Measurements from ENCODE around the gene SCCPDH.

SCCPDH gene

GRCh38 chr1:246784621-246785493 is 60.6 kb downstream of the SCCPDH start:
- DNase-seq (ENCODE audit: low read depth in 3 of 3, low spot score in 1 of 3) = no peak

- no peak for DNase-seq (ENCODE audit: low read depth in 3 of 3, low spot score in 1 of 3)
Observed at GRCh38 chr1:246785494-246786111, 61.4 kb downstream of the SCCPDH start.

GRCh38 chr1:246786606-246787238 is 62.5 kb downstream of the SCCPDH start:
- DNase-seq (ENCODE audit: low read depth in 3 of 3, low spot score in 1 of 3) = no peak

- DNase-seq (ENCODE audit: low read depth in 3 of 3, low spot score in 1 of 3) = no peak
Observed at GRCh38 chr1:246787781-246788513, 63.7 kb downstream of the SCCPDH start.

- DNase-seq (ENCODE audit: low read depth in 3 of 3, low spot score in 1 of 3) = no peak
Observed at GRCh38 chr1:246788895-246789338, 64.7 kb downstream of the SCCPDH start.

GRCh38 chr1:246789454-246790339 is 65.5 kb downstream of the SCCPDH start:
- no peak for DNase-seq (ENCODE audit: low read depth in 3 of 3, low spot score in 1 of 3)

GRCh38 chr1:246790364-246790763 is 66.2 kb downstream of the SCCPDH start:
- no peak for DNase-seq (ENCODE audit: low read depth in 3 of 3, low spot score in 1 of 3)

GRCh38 chr1:246790833-246791232 is 66.6 kb downstream of the SCCPDH start:
- no peak for DNase-seq (ENCODE audit: low read depth in 3 of 3, low spot score in 1 of 3)

GRCh38 chr1:246791303-246791918 is 67.2 kb downstream of the SCCPDH start:
- no peak for DNase-seq (ENCODE audit: low read depth in 3 of 3, low spot score in 1 of 3)

- DNase-seq (ENCODE audit: low read depth in 3 of 3, low spot score in 1 of 3) = no peak
Observed at GRCh38 chr1:246792603-246793002, 68.4 kb downstream of the SCCPDH start.

GRCh38 chr1:246793356-246793896 is 69.2 kb downstream of the SCCPDH start:
- DNase-seq (ENCODE audit: low read depth in 3 of 3, low spot score in 1 of 3) = no peak

- no peak for DNase-seq (ENCODE audit: low read depth in 3 of 3, low spot score in 1 of 3)
Observed at GRCh38 chr1:246794048-246794827, 70.0 kb downstream of the SCCPDH start.

- DNase-seq (ENCODE audit: low read depth in 3 of 3, low spot score in 1 of 3) = no peak
Observed at GRCh38 chr1:246794828-246795671, 70.8 kb downstream of the SCCPDH start.

GRCh38 chr1:246795906-246796694 is 71.9 kb downstream of the SCCPDH start:
- DNase-seq (ENCODE audit: low read depth in 3 of 3, low spot score in 1 of 3) = no peak

- no peak for DNase-seq (ENCODE audit: low read depth in 3 of 3, low spot score in 1 of 3)
Observed at GRCh38 chr1:246797157-246797556, 72.9 kb downstream of the SCCPDH start.

GRCh38 chr1:246797597-246797996 is 73.4 kb downstream of the SCCPDH start:
- DNase-seq (ENCODE audit: low read depth in 3 of 3, low spot score in 1 of 3) = no peak

GRCh38 chr1:246798107-246798506 is 73.9 kb downstream of the SCCPDH start:
- no peak for DNase-seq (ENCODE audit: low read depth in 3 of 3, low spot score in 1 of 3)

All from stimulated activated CD4-positive, alpha-beta T cell treated with anti-CD3 and anti-CD28 coated beads, TNF-alpha, amount 100 ng/mL, for 1 hour (primary cell).